HG03108 (cell line): ENCODE data around the gene CACNA1D.
A peak's percentile ranks its signal among the peaks of the same experiment; 100 is the strongest.

Experiments
- ATAC-seq: cut with Tn5 transposase; IDR thresholded peaks from one replicate; pipeline ENCODE4 v1.9.1; 2021; ENCODE audit warnings: moderate library complexity; ENCODE audit not compliant: unreplicated experiment

CACNA1D gene

DNA sequence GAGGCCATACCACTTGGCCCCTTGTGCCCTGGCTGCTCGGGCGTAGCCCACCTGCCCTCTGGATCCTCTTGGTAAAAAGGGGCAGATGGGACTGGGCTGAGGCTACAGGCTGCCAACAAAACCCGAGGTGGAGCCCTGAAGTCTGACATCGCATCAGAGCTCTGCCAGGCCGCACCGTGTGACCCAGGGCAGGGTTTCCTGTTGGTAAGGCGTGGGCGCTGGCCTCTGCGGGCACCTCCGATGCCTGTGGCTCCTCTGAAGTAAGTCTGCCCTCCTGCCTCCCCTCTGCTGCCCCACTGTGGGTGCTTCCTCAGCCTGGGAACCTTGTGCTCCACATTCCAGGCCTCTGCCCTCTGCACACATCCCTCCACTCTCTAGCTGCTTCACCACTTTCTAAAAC is 342.9 kb downstream of the CACNA1D start:
- no peak for ATAC-seq

DNA sequence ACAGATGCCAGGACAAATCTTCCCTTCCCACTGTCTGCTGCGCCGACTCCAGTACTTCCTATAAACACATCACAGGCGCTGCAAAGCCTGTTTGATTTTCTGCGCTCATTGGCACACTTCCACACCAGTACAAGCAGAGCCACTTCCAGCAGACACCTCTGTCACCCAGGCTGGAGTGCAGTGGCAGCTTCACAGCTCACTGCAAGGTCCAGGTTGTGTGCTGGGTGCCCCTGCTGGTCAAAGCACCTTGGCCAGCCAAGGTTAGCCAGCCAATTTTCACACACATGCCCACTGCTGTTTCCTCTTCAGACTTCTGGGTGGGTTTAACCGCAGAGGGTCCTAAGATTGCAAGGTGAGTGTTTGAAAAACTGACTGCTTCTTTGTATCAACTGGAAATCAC is 346.9 kb downstream of the CACNA1D start:
- no peak for ATAC-seq

DNA sequence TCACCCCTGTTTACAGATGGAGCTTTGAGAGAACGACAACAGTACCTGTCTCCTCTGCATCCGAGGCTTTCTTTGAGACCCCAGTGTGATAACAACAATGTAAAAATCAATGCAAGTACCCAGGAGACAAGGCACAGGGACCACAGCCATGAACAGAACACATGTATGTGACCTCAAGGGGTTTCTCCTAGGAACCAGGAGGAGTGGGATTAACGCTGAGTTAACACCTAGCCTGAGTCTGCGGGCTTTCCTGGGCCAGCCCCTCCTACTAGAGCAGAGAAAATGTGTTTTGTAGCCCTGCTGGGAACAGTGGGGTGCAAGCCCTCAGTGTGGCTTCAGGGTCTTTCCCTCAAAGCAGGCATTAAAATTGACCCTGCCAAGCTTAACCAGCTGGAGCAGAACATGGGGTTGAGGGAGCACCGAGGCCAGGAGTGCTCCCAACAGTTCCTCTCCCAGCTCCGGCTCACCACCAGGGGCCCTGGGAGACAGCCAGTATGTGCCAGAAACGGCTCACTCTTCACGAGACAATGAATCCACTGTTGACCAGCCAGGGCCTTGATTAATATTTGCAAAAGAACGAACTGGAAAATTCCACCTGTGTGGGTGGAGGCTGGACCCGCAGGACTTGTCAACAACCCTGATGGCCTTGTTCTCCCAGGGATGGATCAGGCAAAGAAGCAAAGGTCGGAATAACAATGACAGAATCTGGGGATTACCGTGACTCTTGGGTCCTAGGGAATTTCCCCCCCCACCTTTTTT is 348.2 kb downstream of the CACNA1D start:
- no peak for ATAC-seq

DNA sequence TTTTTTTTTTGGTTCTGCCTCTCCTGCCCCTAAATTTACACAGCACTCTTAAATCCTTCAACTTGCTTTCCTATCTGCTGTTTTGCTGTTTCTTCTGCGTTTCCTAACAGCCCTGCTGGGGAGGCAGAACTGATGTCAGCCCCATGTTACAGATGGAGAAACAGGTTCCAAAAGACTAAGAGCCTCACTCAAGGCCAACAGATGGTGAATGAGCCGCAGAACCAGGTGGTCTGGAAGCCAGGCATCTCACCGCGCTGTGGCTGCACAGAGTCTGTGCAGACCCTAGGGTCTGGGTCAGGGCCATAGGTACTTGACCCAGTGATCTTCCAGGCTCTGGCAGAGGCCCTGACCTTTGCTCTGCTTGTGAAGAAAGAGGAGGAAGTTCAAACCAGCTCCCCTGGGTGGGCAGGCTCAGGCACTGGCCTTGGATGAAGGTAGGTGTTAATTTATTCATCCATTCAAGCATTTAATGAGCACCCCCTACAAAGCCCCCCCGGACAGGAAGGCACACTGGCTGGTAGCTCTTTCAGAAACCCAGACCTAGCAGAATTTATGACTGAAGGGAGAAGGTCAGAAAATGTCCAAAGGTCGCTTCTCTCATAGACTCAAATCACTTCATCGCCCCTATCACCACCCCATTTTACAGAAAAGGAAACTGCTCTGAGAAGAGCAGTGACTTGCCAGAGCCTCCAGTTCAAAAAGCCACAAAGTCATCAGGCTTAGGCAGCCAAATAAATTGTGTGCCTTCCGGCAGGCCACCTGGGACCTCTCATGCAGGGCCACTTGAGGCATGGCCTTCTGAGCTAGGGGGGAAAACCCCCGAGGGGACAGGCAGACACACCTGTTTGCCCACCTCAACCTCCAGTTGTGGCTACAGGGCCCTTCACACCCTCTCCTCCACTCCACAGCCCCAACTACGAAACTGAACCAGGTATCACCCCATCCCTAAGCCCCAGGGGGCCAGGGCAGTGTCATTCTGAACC is 349.1 kb downstream of the CACNA1D start:
- ATAC-seq, result peak; percentile 67

DNA sequence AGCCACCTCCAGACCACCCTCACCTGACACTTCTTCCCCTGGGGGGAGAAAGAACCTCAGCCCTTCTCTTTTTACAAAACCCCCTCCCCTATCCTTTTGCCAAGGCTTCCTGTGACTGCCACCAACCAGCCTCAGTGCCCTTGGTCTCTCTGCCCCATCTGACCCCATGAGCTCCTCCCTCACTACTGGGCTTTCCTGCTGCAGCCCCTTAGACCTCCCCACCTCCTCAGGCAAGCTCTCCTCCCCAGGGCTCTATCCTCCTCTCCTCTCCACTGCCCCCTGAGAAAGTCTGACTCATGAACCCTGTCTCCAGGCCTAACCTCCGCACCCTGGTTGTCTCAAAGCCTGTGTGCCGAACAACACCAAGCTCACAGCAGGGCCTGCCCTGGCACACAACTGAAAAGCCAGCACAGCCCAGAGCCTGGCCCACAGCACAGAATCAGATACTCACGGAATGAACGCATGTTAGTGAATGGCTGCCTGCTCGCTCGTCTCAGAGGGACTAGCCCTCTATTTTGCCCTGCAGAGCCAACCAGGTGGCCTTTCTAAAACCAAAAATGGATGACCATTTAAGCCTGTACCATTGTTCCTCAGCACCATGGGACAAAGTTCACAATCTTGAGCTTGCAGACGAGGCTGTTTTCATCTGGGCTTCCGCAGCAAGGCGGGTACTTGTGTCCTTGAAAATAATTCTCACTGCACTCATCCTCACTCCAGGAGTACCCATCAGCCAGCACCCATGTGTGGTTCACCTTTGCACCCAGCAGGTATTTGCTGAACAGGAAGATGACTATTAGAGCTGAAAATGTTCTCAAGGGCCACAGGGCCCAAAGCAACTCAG is 350.1 kb downstream of the CACNA1D start:
- peak; percentile 3 for ATAC-seq

DNA sequence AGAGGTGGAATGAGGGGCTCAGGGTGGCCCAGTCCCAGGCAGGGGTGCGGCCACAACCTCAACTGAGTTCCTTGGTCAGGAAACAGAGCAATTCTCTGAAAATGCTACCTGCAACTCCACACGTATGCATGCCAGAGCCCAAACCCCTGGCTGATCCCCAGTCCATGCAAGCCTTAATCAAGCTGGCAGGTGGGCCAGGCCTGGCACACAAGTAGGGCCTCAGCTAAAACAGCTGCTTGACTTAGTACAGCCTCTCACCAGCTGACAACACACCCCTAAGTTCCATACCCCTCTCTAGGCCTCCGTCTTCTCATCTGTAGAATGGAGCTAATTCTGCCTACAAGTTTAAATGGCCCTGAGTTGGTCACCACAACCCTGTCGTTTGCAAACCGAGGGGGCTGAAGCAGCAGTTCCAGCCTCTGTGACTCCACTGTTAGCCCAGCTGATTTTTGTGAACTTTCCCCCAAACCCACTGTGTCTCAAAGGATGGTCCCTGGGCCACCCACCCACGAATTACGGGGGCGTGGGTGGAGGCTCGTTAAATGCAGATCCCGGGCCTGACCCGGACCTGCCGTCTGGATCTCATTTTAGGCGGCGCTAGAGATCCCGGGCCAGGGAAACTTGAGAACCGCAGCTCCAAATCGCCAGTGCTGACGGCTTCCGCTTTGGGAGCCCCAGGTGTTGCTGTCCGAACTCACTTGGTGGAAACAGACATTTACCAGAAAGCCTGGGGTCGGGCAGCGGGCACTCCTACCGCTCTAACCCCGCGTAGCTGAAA is 350.9 kb downstream of the CACNA1D start:
- no peak for ATAC-seq

DNA sequence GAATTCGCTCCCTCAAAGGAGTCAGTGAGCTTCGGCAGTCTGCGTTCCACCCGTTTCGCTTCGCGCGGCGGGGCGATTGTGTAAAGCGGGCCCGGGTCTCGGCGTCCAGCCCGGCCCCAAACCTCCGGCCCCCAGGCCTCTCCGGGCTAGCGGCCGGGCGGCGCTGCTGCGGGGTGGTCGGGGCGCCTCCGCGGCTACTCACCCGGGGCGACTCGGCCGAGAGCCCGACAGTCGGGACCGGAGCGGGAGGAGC is 351.4 kb downstream of the CACNA1D start:
- ATAC-seq, result no peak

DNA sequence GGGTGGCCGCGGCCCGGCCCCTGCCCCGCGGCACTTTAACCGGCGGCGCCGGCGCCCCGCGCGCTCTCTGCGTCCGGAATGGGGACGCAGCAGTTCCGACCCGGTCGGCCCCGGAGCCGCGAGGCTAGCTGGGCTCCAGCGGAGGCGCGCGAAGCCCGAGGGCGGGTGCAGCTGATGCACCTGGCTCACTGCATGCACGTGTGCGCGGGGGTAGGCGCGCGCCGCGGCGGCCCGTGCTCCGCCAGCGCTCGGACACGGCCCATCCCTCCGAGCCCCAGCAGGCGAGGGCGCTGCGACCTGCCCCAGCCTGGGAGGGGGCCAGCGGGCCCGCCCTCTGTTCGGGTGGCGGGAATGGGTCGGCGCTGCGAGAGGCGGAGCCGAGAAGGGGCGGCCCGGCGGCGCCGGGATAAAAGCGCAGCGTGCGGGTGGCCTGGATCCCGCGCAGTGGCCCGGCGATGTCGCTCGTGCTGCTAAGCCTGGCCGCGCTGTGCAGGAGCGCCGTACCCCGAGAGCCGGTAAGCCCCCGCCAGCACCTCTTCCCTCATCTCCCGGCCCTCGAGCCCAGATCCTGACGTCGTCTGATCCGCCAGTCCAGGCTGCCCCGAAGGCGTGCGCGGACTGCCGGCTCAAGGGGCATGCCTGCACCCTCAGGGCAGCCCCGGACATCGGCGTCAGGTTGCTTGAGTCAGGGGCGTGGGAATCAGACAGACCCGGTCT is 351.9 kb downstream of the CACNA1D start, which contains the start of the genes CHDH and IL17RB:
CHDH (minus strand) TSS at position 286 of the 717 bp plus-strand sequence. CDS start 22,411 bp downstream, outside the sequence.
IL17RB (plus strand) TSS at position 435 of the 717 bp plus-strand sequence; CDS start at position 456, 21 bp downstream.
- ATAC-seq, result no peak

DNA sequence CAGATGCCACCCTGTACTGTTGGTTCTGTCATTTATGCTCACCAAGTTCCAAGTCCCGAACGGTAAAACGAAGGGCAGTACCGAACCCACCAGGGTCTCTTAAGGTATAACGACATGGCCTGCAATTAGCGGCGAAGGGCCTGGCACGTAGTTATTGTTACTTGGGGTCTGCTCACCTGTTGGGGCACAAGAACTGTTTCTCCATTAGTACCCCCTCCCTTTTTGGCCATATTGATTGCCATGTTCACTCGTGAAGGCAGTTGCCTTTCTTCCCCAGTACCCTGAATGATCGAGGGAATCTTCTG is 352.4 kb downstream of the CACNA1D start:
- no peak for ATAC-seq

DNA sequence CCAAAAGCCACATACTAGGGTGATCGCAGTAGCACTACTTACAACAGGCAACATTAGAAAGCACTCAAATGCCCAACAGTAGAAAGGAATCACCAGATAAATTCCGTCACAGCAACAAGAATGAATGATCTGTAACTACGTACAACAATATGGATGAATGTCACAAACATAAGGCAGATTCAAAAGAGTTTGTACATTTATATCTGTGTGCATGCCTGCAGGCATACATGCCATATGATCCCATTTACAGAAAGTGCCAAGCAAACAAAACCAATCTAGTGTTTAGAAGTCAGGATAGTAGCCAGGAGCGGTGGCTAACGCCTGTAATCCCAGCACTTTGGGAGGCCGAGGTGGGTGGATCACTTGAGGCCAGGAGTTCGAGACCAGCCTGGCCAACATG is 355.5 kb downstream of the CACNA1D start:
- no peak for ATAC-seq

DNA sequence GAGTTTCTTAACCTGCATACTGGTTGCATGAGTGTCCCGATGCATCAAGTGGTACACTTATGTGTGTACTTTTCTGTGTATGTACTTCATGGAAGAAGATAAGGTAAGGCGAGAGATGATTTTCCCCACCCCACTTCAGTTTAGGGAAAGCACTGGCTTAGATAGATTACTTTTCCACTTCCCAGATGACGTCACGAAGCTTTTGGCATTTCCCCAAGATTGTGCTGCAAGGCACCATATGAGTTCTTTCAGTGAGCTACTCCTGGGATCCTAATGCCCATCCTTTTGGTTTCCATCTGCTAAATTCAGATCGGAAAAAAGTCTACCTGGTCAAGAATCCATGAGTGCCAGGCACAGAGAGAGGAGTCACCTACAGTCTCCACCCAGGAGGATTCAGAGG is 356.5 kb downstream of the CACNA1D start:
- no peak for ATAC-seq

DNA sequence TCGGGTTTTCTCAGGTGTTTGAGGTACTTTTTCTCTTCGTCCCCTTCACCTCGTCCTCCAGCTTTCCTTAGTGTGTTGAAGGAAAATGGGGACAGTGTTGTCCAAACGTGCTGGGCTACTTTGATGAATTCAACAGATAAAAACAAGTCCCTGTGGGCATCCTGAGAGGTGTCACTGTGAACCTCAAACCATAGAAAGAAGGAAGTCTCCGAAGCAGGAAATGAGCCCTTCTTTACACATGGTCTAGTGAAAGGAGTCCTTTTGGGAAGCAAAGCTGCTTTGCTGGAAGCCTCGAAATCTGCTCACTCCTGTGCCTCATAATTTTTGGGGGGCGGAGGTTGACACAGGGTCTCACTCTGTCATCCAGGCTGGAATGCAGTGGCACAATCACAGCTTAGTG is 362.6 kb downstream of the CACNA1D start:
- no peak for ATAC-seq

DNA sequence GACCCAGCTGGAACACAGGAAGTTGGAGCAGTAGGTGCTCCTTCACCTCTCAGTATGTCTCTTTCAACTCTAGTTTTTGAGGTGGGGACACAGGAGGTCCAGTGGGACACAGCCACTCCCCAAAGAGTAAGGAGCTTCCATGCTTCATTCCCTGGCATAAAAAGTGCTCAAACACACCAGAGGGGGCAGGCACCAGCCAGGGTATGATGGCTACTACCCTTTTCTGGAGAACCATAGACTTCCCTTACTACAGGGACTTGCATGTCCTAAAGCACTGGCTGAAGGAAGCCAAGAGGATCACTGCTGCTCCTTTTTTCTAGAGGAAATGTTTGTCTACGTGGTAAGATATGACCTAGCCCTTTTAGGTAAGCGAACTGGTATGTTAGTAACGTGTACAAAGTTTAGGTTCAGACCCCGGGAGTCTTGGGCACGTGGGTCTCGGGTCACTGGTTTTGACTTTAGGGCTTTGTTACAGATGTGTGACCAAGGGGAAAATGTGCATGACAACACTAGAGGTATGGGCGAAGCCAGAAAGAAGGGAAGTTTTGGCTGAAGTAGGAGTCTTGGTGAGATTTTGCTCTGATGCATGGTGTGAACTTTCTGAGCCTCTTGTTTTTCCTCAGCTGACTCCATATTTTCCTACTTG is 363.8 kb downstream of the CACNA1D start:
- ATAC-seq, result no peak

DNA sequence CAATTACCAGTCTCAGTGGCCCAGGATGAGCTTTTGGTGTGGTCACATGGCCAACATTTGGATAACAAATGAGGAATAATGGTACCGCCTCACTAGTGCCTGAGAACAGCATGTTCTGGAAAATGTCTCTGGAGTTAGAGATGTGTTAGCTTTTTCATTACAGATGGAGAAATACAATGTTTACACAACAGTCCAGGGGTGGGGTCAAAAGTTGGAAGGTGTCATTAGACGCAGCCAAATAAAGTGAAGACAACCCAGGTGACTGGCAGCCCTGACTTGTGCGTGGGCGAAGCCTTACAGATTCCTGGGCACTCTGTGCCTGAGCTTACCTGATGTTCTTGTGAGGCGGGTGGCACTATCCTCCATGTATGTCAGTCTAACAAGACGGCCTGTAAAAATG is 364.8 kb downstream of the CACNA1D start:
- no peak for ATAC-seq

DNA sequence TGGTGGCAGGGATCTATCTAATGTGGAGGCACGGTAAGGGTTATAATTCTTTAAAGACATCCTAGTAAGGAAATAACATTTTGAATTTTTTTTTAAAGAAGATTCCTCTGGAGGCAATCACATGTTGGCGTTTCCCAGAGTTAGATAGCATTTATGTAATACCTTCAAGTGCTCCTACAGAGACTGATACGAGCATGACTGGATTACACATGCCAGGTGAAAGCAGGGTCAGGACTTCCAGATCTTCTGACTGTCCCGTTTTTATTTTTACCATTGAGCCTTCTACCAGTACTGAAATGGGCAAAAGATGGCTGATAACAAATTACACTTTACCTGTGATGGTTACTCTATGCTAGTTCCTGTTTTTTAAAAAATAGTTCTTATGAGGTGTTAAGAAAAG is 365.8 kb downstream of the CACNA1D start:
- ATAC-seq, result no peak

DNA sequence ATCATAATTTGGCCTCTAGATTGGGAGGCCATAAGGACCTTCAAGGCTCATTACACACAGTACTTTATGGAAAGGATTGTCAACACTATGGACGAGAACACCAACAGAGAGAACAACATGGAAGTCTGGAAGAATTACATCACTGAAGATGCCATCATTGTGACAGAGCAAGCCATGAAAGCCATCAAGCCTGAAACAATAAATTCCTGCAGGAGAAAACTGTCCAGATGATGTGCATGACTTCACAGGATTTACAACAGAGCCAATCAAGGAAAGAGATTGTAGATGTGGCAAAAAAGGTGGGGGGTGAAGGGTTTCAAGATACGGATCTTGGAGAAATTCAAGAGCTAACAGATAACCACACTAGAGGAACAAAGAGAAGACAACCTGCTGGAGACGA is 367.8 kb downstream of the CACNA1D start:
- ATAC-seq, result no peak

DNA sequence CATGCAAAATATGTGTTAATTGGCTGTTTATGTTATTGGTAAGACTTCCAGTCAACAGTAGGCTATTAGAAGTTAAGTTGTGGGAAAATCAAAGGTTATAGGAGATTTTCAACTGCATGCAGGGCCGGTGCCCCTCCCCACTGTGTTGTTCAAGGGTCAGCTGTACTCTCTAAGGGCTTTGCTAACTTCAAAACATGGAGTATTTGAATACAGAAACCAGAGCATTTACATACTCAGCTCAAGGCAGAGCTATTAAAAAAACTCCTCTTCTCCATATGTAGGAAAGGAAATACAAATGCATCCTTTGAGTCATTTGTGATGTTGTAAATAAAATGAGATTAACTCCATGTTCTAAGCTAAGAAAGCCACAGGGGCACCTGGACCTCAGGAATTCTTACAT is 368.7 kb downstream of the CACNA1D start:
- ATAC-seq, result no peak
